ENCODE measurements around the gene CACNA2D2. TPM values are rescaled to one million over a fixed set of nuclear protein-coding genes. Genes with fewer than 3 reads are reported as not detected.
A peak's percentile ranks its signal among the peaks of the same experiment; 100 is the strongest.

The CACNA2D2 gene
- polyA plus RNA-seq, 1 of the 3 experiments (the other 2 are of a cell fraction) = 1.1 TPM

DNA sequence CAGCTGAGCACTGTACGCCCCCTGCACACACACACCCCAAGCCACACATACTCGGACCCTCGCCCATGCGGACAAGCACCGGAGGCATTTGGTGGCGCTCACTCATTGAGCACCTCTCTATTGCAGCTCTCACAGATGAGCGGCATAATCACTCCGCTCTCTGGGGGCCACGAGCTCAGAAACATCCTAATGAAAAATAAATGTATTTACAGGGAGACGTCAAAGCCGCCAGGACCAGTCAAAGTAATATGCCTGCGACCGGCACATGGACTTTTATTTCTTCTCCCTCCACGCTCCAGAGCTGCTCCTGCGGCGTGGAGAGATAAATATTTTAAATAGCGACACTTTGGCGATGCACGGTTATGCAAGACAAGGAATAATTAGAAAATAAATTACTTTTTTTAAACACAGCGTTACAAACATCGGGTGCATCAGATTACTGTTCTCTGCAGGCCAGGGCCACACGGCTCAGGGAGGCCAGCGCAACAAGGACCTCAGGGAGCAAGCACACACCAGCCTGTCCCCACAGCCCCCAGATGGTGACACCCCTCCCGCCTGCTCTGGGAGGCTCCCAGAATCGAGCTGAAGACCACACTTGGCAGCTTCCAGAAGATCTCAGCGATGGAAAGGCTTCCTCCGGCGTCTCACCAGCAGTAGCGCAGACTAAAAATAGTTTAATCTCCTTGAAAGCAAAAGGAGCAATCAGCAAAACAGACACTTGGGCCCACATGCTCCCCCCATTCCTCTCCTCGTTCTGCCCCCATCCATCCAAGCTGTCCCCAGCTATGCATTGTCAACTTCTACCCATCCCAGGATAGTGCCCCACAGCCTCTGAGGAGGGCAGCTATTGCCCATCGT, 48.0 kb downstream of the CACNA2D2 start (continued):
- TF ChIP-seq EP300 (IDR thresholded peaks at IDR 0.05; ENCODE audit: borderline replicate concordance in 1 of 2, low read depth in 1 of 2, low read length in 1 of 2) (no peak), TAF1 (IDR thresholded peaks at IDR 0.05; ENCODE audit: borderline replicate concordance, low read depth, low read length) (no peak), YY1 (IDR thresholded peaks at IDR 0.05; ENCODE audit: low read depth) (no peak), JUND (IDR thresholded peaks at IDR 0.05) (no peak), GABPA (IDR thresholded peaks at IDR 0.05; ENCODE audit: low read depth) (no peak)
- TF ChIP-seq, protein P1, sequence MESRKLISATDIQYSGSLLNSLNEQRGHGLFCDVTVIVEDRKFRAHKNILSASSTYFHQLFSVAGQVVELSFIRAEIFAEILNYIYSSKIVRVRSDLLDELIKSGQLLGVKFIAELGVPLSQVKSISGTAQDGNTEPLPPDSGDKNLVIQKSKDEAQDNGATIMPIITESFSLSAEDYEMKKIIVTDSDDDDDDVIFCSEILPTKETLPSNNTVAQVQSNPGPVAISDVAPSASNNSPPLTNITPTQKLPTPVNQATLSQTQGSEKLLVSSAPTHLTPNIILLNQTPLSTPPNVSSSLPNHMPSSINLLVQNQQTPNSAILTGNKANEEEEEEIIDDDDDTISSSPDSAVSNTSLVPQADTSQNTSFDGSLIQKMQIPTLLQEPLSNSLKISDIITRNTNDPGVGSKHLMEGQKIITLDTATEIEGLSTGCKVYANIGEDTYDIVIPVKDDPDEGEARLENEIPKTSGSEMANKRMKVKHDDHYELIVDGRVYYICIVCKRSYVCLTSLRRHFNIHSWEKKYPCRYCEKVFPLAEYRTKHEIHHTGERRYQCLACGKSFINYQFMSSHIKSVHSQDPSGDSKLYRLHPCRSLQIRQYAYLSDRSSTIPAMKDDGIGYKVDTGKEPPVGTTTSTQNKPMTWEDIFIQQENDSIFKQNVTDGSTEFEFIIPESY (IDR thresholded peaks at IDR 0.05; ENCODE audit: borderline replicate concordance, low read depth) = no peak

GRCh38 chr3:50454481-50455070, 48.9 kb downstream of the CACNA2D2 start:
- H3K79me2 ChIP-seq (ENCODE audit: insufficient read depth) = no peaks in the 10 kb centered on the region
- H4K20me1 ChIP-seq (ENCODE audit: insufficient read depth) = no peaks in the 10 kb centered on the region
- H3K27me3 ChIP-seq (ENCODE audit: insufficient read depth) = peaks cover 11% of the 10 kb centered on the region; the same call in 1 of the 2 replicates
- ChIA-PET POLR2A (no interaction called here), CTCF (interaction anchor here (0.9 kb wide), 1 partner anchor 88 kb away, joined by 3 read pairs; no protein-coding TSS in a partner anchor)
- WGBS (ENCODE audit: low lambda C conversion rate) = 63% methylated on average over 6 of the region's 10 CpGs
- no peaks in the 10 kb centered on the region for H3K9me2 ChIP-seq
- H3K4me2 ChIP-seq = no peak overlapping the region
- TF ChIP-seq, protein P2, sequence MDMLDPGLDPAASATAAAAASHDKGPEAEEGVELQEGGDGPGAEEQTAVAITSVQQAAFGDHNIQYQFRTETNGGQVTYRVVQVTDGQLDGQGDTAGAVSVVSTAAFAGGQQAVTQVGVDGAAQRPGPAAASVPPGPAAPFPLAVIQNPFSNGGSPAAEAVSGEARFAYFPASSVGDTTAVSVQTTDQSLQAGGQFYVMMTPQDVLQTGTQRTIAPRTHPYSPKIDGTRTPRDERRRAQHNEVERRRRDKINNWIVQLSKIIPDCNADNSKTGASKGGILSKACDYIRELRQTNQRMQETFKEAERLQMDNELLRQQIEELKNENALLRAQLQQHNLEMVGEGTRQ (IDR thresholded peaks at IDR 0.05; ENCODE audit: borderline replicate concordance, low read depth, low read length) = no peak
- TF ChIP-seq CTCF (IDR thresholded peaks at IDR 0.05) (no peak), TEAD4 (IDR thresholded peaks at IDR 0.05; ENCODE audit: borderline replicate concordance, insufficient read depth) (no peak), ELF1 (IDR thresholded peaks at IDR 0.05) (no peak), EZH2phosphoT487 (IDR thresholded peaks at IDR 0.05; ENCODE audit: borderline replicate concordance, low read depth) (no peak), RCOR1 (IDR thresholded peaks at IDR 0.05; ENCODE audit: low read length) (no peak), NRF1 (IDR thresholded peaks at IDR 0.05; ENCODE audit: low read depth, low read length) (no peak)
- H3K4me3 ChIP-seq (ENCODE audit: low read depth in 2 of 2, low read length in 1 of 2) = no peak overlapping the region
- H3K36me3 ChIP-seq (replicated peaks in 1 of 2; ENCODE audit: control insufficient read depth in 1 of 2, insufficient read depth in 2 of 2, low read length in 1 of 2) = no peaks in the 10 kb centered on the region
- no peak overlapping the region for H3K9ac ChIP-seq
- no peak overlapping the region; a peak in 1 of 4 replicates for H3K27ac ChIP-seq (ENCODE audit: low read depth in 2 of 2, low read length in 1 of 2)
- peaks cover 0 to 30% of the 10 kb centered on the region in 2 experiments; a peak in 1 of 4 replicates for H3K4me1 ChIP-seq (ENCODE audit: control insufficient read depth in 1 of 2, insufficient read depth in 2 of 2, low read depth in 1 of 2, low read length in 1 of 2)
- H3K9me3 ChIP-seq = no peaks in the 10 kb centered on the region
- H3F3A ChIP-seq (replicated peaks; ENCODE audit: insufficient read depth) = no peaks in the 10 kb centered on the region
- H2AFZ ChIP-seq (ENCODE audit: low read depth) = no peak overlapping the region
- DNase-seq = peak; percentile 55

All from SK-N-SH (cell line).